Activated T-cell treated with anti-CD3 and anti-CD28 coated beads for 1 hour (primary cell): ENCODE data around the gene TRMU.
A peak's percentile ranks its signal among the peaks of the same experiment; 100 is the strongest.

Source experiments
- DNase-seq: peaks from one replicate; pipeline ENCODE4 v3.0.0-alpha.2; 2020; ENCODE audit warnings: low read depth

Gene TRMU

GRCh38 chr22:46335201-46336118 lies at the start of gene TRMU:
TRMU (plus strand) TSS chr22:46335714; CDS start chr22:46335765, 51 bp downstream.
- DNase-seq, result peak; percentile 56

- DNase-seq, result no peak
Observed at GRCh38 chr22:46286006-46286405, 49.5 kb upstream of the TRMU start.

- no peak for DNase-seq
Observed at GRCh38 chr22:46286941-46287872, 48.3 kb upstream of the TRMU start.

GRCh38 chr22:46287873-46288751 lies 47.4 kb upstream of the TRMU start:
- no peak for DNase-seq

- no peak for DNase-seq
Observed at GRCh38 chr22:46288846-46289243, 46.7 kb upstream of the TRMU start.

- DNase-seq, result no peak
Observed at GRCh38 chr22:46289244-46289891, 46.1 kb upstream of the TRMU start.

GRCh38 chr22:46290121-46290842 lies 45.2 kb upstream of the TRMU start:
- DNase-seq, result no peak

GRCh38 chr22:46290843-46291785 lies 44.4 kb upstream of the TRMU start:
- DNase-seq, result no peak

GRCh38 chr22:46292173-46292572 lies 43.3 kb upstream of the TRMU start:
- DNase-seq, result no peak

- no peak for DNase-seq
Observed at GRCh38 chr22:46292732-46293131, 42.8 kb upstream of the TRMU start.

GRCh38 chr22:46293577-46294260 lies 41.8 kb upstream of the TRMU start:
- DNase-seq, result no peak

- DNase-seq, result no peak
Observed at GRCh38 chr22:46294784-46295183, 40.7 kb upstream of the TRMU start.

- no peak for DNase-seq
Observed at GRCh38 chr22:46295277-46295971, 40.1 kb upstream of the TRMU start.

- DNase-seq, result peak; percentile 95
Observed at GRCh38 chr22:46296257-46297150, 39.0 kb upstream of the TRMU start, which contains the start of gene GTSE1. GTSE1 (plus strand) TSS chr22:46296870; CDS start chr22:46297401, 531 bp downstream.

GRCh38 chr22:46297151-46297812 lies 38.2 kb upstream of the TRMU start:
- DNase-seq, result no peak

GRCh38 chr22:46299101-46299500 lies 36.4 kb upstream of the TRMU start:
- DNase-seq, result no peak
